Vagina (tissue), 2 donors: ENCODE results near the gene DLG2.

Experiments used
- CTCF ChIP-seq, 3 experiments: fragments of 450-650 bp in 2 of 3; fragments of 200-600 bp in 1 of 3; sonication (generic) in 1 of 3; IDR thresholded peaks; one replicate each; pipeline ENCODE4 v1.5.1; 2017 to 2019; ENCODE audit warnings: antibody characterized with exemption in 3 of 3, mild to moderate bottlenecking in 2 of 3, moderate library complexity in 2 of 3
- POLR2AphosphoS5 ChIP-seq, 2 donors: sonication (generic); formaldehyde crosslinking; IDR thresholded peaks; one replicate each; pipeline ENCODE4 v1.9.0; 2017; ENCODE audit warnings: antibody characterized with exemption in 2 of 2, mild to moderate bottlenecking in 2 of 2, low read depth in 1 of 2; ENCODE audit not compliant: insufficient read depth in 1 of 2

GRCh38 chr11:84671325-84671999, 955.7 kb downstream of the DLG2 start:
- TF ChIP-seq CTCF (IDR thresholded peaks at IDR 0.05) (no peak), POLR2AphosphoS5 (IDR thresholded peaks at IDR 0.05; ENCODE audit: insufficient read depth in 1 of 2, low read depth in 1 of 2) (no peak)
